Esophagus squamous epithelium (tissue), 5 donors: ENCODE measurements around the gene SYCE3. TPM values are rescaled to one million over a fixed set of nuclear protein-coding genes. Genes with fewer than 3 reads are reported as not detected.

ENCODE experiments used
- DNase-seq: peaks from one replicate; lab custom pipeline; 2025; lab: John Stamatoyannopoulos, UW
- H3K27ac ChIP-seq, 4 donors: fragments of 200-600 bp; sonication (generic); one replicate each; pipeline ENCODE4 v1.5.1; 2016 to 2019; ENCODE audit warnings: mild to moderate bottlenecking in 1 of 4
- H3K27me3 ChIP-seq, 4 donors: fragments of 200-600 bp; sonication (generic); 1 replicate in 3 of 4; 2 replicates in 1 of 4; pipeline versions ENCODE4 v1.5.1 to v1.6.0; 2017 to 2021; ENCODE audit warnings: antibody characterized with exemption in 1 of 4
- H3K36me3 ChIP-seq, 3 donors: fragments of 200-600 bp; sonication (generic); one replicate each; pipeline ENCODE4 v1.5.1; 2016 to 2019
- H3K4me1 ChIP-seq, 3 donors: fragments of 200-600 bp; sonication (generic); one replicate each; pipeline ENCODE4 v1.5.1; 2017 to 2019
- H3K4me3 ChIP-seq, 4 donors: fragments of 200-600 bp; sonication (generic); 1 replicate in 3 of 4; 2 replicates in 1 of 4; pipeline ENCODE4 v1.5.1; 2016 to 2019; ENCODE audit warnings: mild to moderate bottlenecking in 2 of 4, moderate library complexity in 1 of 4
- H3K9me3 ChIP-seq, 3 donors: fragments of 200-600 bp; sonication (generic); one replicate each; pipeline ENCODE4 v1.5.1; 2016 to 2019
- CTCF ChIP-seq, 6 experiments: fragments of 450-650 bp in 4 of 6; fragments of 200-600 bp in 2 of 6; sonication (generic) in 2 of 6; IDR thresholded peaks; one replicate each; pipeline ENCODE4 v1.5.1; 2016 to 2019; ENCODE audit warnings: antibody characterized with exemption in 6 of 6, mild to moderate bottlenecking in 4 of 6, moderate library complexity in 4 of 6
- POLR2A ChIP-seq, 4 donors: fragments of 450-650 bp; IDR thresholded peaks; one replicate each; pipeline ENCODE4 v1.6.1; 2017; ENCODE audit warnings: antibody characterized with exemption in 4 of 4, mild to moderate bottlenecking in 4 of 4, moderate library complexity in 3 of 4
- WGBS, 2 donors: methylation state at CpG; one replicate each; pipeline ENCODE4 v1.1.5; 2018; 5-methylcytosine and 5-hydroxymethylcytosine counted together
- intact Hi-C: fragments of 100-400 bp; cut with DNase I; formaldehyde crosslinking; loops from one replicate; pipeline ENCODE4 v1.15.0; 2022
- total RNA-seq, 4 donors: library from RNA; depleted of rRNA; stranded (reverse); fragments of >200 nt; gene quantifications; one replicate each; pipeline ENCODE4 v1.1.0, GENCODE V29; 2016
- donor health status: DM: yes; HTN: yes; CAD: no.

The SYCE3 gene
- total RNA-seq, 4 donors from 2014 or later = 1.8 TPM; not detected in 3

- intact Hi-C loops = no loop called here
- H3K27ac ChIP-seq = no peak overlapping the region
- H3K4me3 ChIP-seq = no peak overlapping the region
- no peaks in the 10 kb centered on the region for H3K27me3 ChIP-seq
- TF ChIP-seq CTCF (IDR thresholded peaks at IDR 0.05) (no peak), POLR2A (IDR thresholded peaks at IDR 0.05) (no peak)
- H3K4me1 ChIP-seq = peaks cover 0 to 7% (median 0%) of the 10 kb centered on the region in 3 donors
- no peaks in the 10 kb centered on the region for H3K9me3 ChIP-seq
- 86 to 88% methylated on average over 6 to 8 of the region's 20 CpGs for WGBS, 2 donors
- no peak for DNase-seq
- peaks cover 24 to 81% (median 31%) of the 10 kb centered on the region in 3 donors for H3K36me3 ChIP-seq
These were observed 45.0 kb downstream of the SYCE3 start for GRCh38 chr22:50517495-50518260.

GRCh38 chr22:50516891-50517290, 45.8 kb downstream of the SYCE3 start:
- Histone ChIP-seq H3K27ac (no peak overlapping the region), H3K4me1 (peaks cover 0 to 10% (median 0%) of the 10 kb centered on the region in 3 donors), H3K36me3 (peaks cover 18 to 81% (median 23%) of the 10 kb centered on the region in 3 donors), H3K27me3 (no peaks in the 10 kb centered on the region), H3K4me3 (no peak overlapping the region), H3K9me3 (no peaks in the 10 kb centered on the region)
- TF ChIP-seq CTCF (IDR thresholded peaks at IDR 0.05) = no peak
- no peak for TF ChIP-seq POLR2A (IDR thresholded peaks at IDR 0.05)
- 43% methylated on average over 2 of the region's 16 CpGs; no CpG with 5 or more reads in 1 of the 2 donors for WGBS, 2 donors
- no peak for DNase-seq
- intact Hi-C loops = no loop called here

GRCh38 chr22:50516068-50516467, 46.7 kb downstream of the SYCE3 start:
- no peak for DNase-seq
- intact Hi-C loops = no loop called here

GRCh38 chr22:50513175-50513574, 49.5 kb downstream of the SYCE3 start:
- WGBS, 2 donors = 86 to 96% methylated on average over 1 to 5 of the region's 15 CpGs
- intact Hi-C loops = no loop called here
- TF ChIP-seq POLR2A (IDR thresholded peaks at IDR 0.05) (no peak), CTCF (IDR thresholded peaks at IDR 0.05) (no peak)
- no peak overlapping the region for H3K4me3 ChIP-seq
- no peaks in the 10 kb centered on the region for H3K9me3 ChIP-seq
- no peak for DNase-seq
- H3K27me3 ChIP-seq = no peaks in the 10 kb centered on the region
- peaks cover 9 to 58% (median 14%) of the 10 kb centered on the region in 3 donors for H3K36me3 ChIP-seq
- peaks cover 12 to 36% (median 12%) of the 10 kb centered on the region in 3 donors for H3K4me1 ChIP-seq
- no peak overlapping the region for H3K27ac ChIP-seq

More at GRCh38 chr22:50516068-50516467, 46.7 kb downstream of the SYCE3 start:
- H3K27ac ChIP-seq = no peak overlapping the region
- H3K4me3 ChIP-seq = no peak overlapping the region
- peaks cover 0 to 12% (median 0%) of the 10 kb centered on the region in 3 donors for H3K4me1 ChIP-seq
- TF ChIP-seq CTCF (IDR thresholded peaks at IDR 0.05) = no peak
- TF ChIP-seq POLR2A (IDR thresholded peaks at IDR 0.05) = no peak
- H3K27me3 ChIP-seq = no peaks in the 10 kb centered on the region
- peaks cover 14 to 78% (median 15%) of the 10 kb centered on the region in 3 donors for H3K36me3 ChIP-seq
- 43 to 53% methylated on average over 3 to 4 of the region's 8 CpGs for WGBS, 2 donors
- no peaks in the 10 kb centered on the region for H3K9me3 ChIP-seq

- 2 to 18% methylated on average over 3 of the region's 3 CpGs for WGBS, 2 donors
- H3K4me1 ChIP-seq = peaks cover 27 to 62% (median 38%) of the 10 kb centered on the region in 3 donors
- peaks cover 7 to 53% (median 15%) of the 10 kb centered on the region in 3 donors for H3K36me3 ChIP-seq
- intact Hi-C loops = no loop called here
- TF ChIP-seq CTCF (IDR thresholded peaks at IDR 0.05) (no peak), POLR2A (IDR thresholded peaks at IDR 0.05) (no peak)
- no peaks in the 10 kb centered on the region for H3K27me3 ChIP-seq
- DNase-seq = no peak
- peak overlapping the region; percentile 82 to 97 (median 86) for H3K4me3 ChIP-seq
- peak overlapping the region; percentile 95 to 99 (median 97) for H3K27ac ChIP-seq
- H3K9me3 ChIP-seq = no peaks in the 10 kb centered on the region
These were observed 53.8 kb downstream of the SYCE3 start for GRCh38 chr22:50508897-50509296.
